Suppressor macrophage treated with lipopolysaccharide for 1 hour (primary cell): ENCODE measurements around the gene FAM20B.
A peak's percentile ranks its signal among the peaks of the same experiment; 100 is the strongest.
"Not testable (repeated sequence)": the region's sequence is repeated elsewhere in the genome, so short reads cannot be mapped to it uniquely, and the experiment has no call there.

Source experiments
- DNase-seq, 3 donors: peaks; one replicate each; pipeline ENCODE4 v3.0.0-alpha.2; 2020 to 2022

FAM20B gene

GRCh38 chr1:179025975-179026812 lies 500 bp downstream of the FAM20B start:
- peak; percentile 70 to 90 (median 73) for DNase-seq

GRCh38 chr1:179026813-179027669 lies 1.3 kb downstream of the FAM20B start:
- peak in 1 of 3 donors; percentile 36 for DNase-seq

- no peak for DNase-seq
Measured at GRCh38 chr1:179029321-179029759, 3.6 kb downstream of the FAM20B start.

- DNase-seq: no peak
Measured at GRCh38 chr1:179030130-179030529, 4.4 kb downstream of the FAM20B start.

- no peak for DNase-seq
Measured at GRCh38 chr1:179030683-179031082, 5.0 kb downstream of the FAM20B start.

- DNase-seq: no peak
Measured at GRCh38 chr1:179031284-179031683, 5.6 kb downstream of the FAM20B start.

GRCh38 chr1:179031855-179032513 lies 6.3 kb downstream of the FAM20B start:
- DNase-seq: no peak

GRCh38 chr1:179034720-179035119 lies 9.0 kb downstream of the FAM20B start:
- DNase-seq: peak; percentile 31 to 85 (median 62)

- peak in 1 of 3 donors; percentile 30 for DNase-seq
Measured at GRCh38 chr1:179036844-179037465, 11.3 kb downstream of the FAM20B start.

- no peak for DNase-seq
Measured at GRCh38 chr1:179038528-179039281, 13.0 kb downstream of the FAM20B start.

GRCh38 chr1:179039502-179040174 lies 13.9 kb downstream of the FAM20B start:
- DNase-seq: not testable (repeated sequence)

- not testable (repeated sequence) for DNase-seq
Measured at GRCh38 chr1:179040175-179040551, 14.5 kb downstream of the FAM20B start.

GRCh38 chr1:179042087-179042486 lies 16.4 kb downstream of the FAM20B start:
- no peak for DNase-seq

GRCh38 chr1:179042700-179043099 lies 17.0 kb downstream of the FAM20B start:
- DNase-seq: no peak

- no peak for DNase-seq
Measured at GRCh38 chr1:179043266-179043665, 17.6 kb downstream of the FAM20B start.

GRCh38 chr1:179043907-179044306 lies 18.2 kb downstream of the FAM20B start:
- DNase-seq: no peak

GRCh38 chr1:179046808-179047635 lies 21.3 kb downstream of the FAM20B start:
- DNase-seq: no peak

- DNase-seq: no peak
Measured at GRCh38 chr1:179047636-179047997, 21.9 kb downstream of the FAM20B start.

GRCh38 chr1:179048339-179049124 lies 22.8 kb downstream of the FAM20B start:
- DNase-seq: no peak

GRCh38 chr1:179052776-179053175 lies 27.1 kb downstream of the FAM20B start:
- DNase-seq: peak in 1 of 3 donors; percentile 35
